WTC11 (cell line): ENCODE data around the gene PTGES2.

Source experiments
- CTCF ChIP-seq: fragments of 200-600 bp; IDR thresholded peaks from 2 replicates; pipeline ENCODE4 v1.8.0; 2022; ENCODE audit warnings: antibody characterized with exemption
- ERG ChIP-seq: fragments of 250-450 bp; sonication (Bioruptor Pico); IDR thresholded peaks from 2 replicates; pipeline ENCODE4 v1.8.0; 2021; ENCODE audit warnings: mild to moderate bottlenecking
- MAX ChIP-seq: sonication (generic); formaldehyde crosslinking; IDR thresholded peaks from 2 replicates; pipeline ENCODE4 v1.8.0; 2022; ENCODE audit warnings: mild to moderate bottlenecking, missing genetic modification reagents
- NFYB ChIP-seq: sonication (generic); formaldehyde crosslinking; conservative IDR thresholded peaks from 2 replicates; pipeline ENCODE4 v1.8.0; 2022; ENCODE audit warnings: low read depth, missing genetic modification reagents
- NR2C2 ChIP-seq: sonication (generic); formaldehyde crosslinking; IDR thresholded peaks from 2 replicates; pipeline ENCODE4 v1.8.0; 2022; ENCODE audit warnings: mild to moderate bottlenecking, missing genetic modification reagents
- NR3C1 ChIP-seq: sonication (generic); formaldehyde crosslinking; conservative IDR thresholded peaks from 2 replicates; pipeline ENCODE4 v1.8.1; 2023; ENCODE audit warnings: low read depth, mild to moderate bottlenecking, missing genetic modification reagents
- SP1 ChIP-seq: sonication (generic); formaldehyde crosslinking; conservative IDR thresholded peaks from 2 replicates; pipeline ENCODE4 v1.8.1; 2022; ENCODE audit warnings: missing genetic modification reagents
- TCF7 ChIP-seq: sonication (generic); formaldehyde crosslinking; IDR thresholded peaks from 2 replicates; pipeline ENCODE4 v1.8.0; 2022; ENCODE audit warnings: mild to moderate bottlenecking, low read depth, missing genetic modification reagents, moderate library complexity
- TEAD4 ChIP-seq: sonication (generic); formaldehyde crosslinking; IDR thresholded peaks from 2 replicates; pipeline ENCODE4 v1.8.0; 2022; ENCODE audit warnings: mild to moderate bottlenecking, missing genetic modification reagents
- USF2 ChIP-seq: sonication (generic); formaldehyde crosslinking; IDR thresholded peaks from 2 replicates; pipeline ENCODE4 v1.8.1; 2023; ENCODE audit warnings: mild to moderate bottlenecking, missing genetic modification reagents, moderate library complexity
- ZNF416 ChIP-seq: fragments of 250-450 bp; sonication (Bioruptor Pico); IDR thresholded peaks from 2 replicates; pipeline ENCODE4 v1.9.0; 2021; ENCODE audit warnings: mild to moderate bottlenecking, inconsistent platforms

- TF ChIP-seq CTCF (no peak), NFYB (CRISPR knock-in tag) (no peak), USF2 (CRISPR knock-in tag) (no peak), TCF7 (CRISPR knock-in tag) (no peak), ERG (no peak), NR2C2 (CRISPR knock-in tag) (no peak), TEAD4 (CRISPR knock-in tag) (no peak), ZNF416 (CRISPR knock-in tag) (no peak), MAX (CRISPR knock-in tag) (no peak), NR3C1 (CRISPR knock-in tag) (no peak), SP1 (CRISPR knock-in tag) (no peak)
Observed at GRCh38 chr9:128166169-128166568, 38.6 kb upstream of the PTGES2 start.
